HG02759 (cell line): Measurements from ENCODE around the gene JADE2.
A peak's percentile ranks its signal among the peaks of the same experiment; 100 is the strongest.

Source experiments
- ATAC-seq: cut with Tn5 transposase; IDR thresholded peaks from one replicate; pipeline ENCODE4 v1.9.1; 2021; ENCODE audit warnings: mild to moderate bottlenecking, moderate library complexity; ENCODE audit not compliant: unreplicated experiment

Gene JADE2

GRCh38 chr5:134529460-134529859, 4.0 kb downstream of the JADE2 start:
- no peak for ATAC-seq

- no peak for ATAC-seq
Observed at GRCh38 chr5:134530301-134531077, 5.0 kb downstream of the JADE2 start.

DNA sequence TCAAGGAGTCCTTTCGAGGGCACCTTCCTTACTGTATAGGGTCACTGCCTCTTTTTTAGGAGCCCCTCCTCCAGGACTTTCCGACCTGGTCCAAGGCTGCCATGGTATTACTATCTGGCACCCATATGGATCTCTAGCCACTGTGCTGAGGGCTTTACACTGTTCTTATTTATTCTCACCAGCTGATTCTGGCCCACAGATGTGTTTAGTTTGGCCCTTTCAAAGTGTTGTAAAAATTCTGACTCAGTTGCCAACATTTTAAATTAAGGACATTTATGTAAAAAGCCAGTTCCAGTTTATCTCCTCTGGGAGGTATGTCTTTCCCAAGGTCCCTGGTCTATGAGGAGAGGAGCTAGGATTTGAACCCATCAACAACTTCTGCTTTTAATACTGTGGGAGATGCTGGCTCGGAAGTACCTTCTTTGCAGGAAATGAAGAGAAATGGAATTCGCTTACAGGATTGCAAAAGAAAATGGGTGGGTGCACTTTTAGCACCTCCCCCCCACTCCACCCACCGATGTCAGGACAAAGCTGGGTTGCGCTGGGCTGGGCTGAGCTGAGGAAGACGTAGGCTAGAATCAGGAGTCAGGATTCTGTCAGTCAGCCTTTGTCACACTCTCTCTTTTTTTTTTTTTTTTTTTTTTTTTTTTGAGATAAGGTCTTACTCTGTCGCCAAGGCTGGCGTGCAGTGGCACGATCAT, 7.8 kb downstream of the JADE2 start:
- no peak for ATAC-seq

DNA sequence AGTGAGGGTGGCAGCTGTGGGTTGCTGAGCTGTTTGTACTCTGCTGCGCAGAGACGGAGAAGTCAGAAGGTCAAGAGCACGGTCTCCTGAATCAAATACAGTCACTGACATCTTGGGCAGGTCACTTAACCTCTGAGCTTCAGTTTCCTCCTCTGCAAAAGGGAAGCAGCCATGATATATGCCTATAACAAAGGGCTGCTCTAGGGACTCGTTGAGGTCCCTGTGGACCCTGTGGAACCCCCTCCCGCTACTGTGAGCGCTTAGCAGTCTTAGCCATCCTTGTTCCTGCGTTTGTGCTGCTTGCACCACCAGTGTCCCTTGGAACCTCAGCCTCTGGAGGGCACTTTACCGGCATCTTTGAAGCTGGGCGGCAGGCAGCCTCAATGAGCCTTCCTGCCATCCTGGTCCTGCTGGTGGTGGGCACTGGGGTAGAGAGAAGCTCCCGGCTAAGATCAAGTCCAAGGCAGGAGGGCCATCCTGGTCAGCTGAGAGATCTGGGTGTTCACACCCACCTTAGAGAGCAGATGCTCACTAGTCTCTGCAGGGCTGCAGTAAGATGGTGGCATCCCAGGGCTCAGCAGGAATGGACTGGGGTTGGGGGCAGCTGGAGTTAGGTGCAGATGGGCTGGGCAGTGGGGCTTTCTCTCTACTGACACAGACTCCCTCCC, 8.7 kb downstream of the JADE2 start:
- peak; percentile 43 for ATAC-seq

DNA sequence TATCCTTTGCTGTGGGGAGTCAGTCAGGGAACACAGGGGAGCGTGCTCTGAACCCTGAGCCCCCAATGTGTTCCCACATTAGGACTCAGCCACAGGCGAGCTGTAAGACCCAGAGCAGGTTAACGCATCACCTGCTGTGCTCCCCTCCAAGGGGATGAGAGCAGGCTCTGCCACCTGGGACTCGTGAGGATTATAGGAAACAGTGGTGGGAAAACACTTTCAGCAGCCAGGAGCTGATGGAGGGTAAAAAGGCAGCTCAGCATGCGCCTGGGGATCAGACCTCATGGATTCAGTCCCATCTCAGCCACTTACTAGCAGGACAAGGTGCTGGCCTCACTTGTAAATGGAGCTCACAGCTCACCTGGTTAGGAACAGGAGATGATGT, 9.2 kb downstream of the JADE2 start:
- ATAC-seq, result no peak

DNA sequence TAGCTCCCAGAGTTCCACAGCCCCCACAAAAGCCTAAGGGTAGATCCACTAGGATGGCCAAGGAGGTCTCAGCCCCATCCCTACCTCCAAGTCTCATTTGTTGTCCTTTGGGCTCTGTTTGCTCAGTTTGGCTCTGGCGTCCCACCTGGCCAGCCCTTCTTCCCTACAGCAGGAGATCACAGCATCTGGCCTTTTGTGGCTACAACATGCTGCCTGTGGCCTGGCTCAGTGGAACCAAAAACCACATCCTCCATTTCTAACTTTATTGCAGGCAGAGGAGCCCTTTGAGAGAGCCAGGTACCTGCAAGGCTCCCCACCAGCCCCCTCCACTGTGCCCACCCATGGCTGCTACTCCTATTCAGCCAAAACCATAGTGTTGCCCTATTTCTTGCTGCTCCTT, 11.4 kb downstream of the JADE2 start:
- no peak for ATAC-seq

DNA sequence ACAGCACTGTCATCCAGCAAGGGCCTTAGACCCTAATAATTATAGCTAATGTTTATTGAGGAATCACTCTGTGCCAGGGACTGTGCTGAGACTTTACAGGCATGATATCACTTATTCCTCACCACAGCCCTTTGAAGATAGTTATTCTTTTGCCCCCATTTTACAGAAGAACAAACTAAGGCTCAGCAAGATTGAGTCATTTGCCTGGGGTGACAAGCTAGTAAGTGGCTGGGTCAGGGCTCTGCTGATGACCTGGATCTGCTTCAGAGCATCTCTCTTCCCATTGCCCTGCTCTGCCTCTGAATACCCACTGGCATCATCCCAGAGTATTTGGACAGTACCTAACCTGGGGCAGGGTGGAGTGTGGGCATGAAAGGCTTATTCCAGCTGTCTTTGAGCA, 11.8 kb downstream of the JADE2 start:
- no peak for ATAC-seq

DNA sequence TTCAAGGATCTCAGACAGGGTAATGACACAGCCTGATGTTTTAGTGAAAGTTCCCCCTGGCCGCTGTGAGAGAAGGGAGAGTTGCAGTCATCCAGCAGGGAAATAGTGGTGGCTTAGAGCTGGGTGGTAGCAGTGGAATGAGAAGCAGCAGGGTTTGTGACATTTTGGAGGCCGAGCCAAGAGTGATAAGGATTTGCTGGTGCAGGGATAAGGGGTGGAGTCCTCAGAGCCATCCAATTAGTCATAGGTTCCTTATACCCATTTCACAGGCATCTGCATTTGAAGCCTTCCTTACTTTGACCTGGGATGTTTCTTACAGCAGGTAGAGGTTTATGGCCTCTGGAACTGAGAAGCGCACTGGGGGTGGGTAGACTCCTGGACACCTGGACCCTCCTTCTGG, 12.8 kb downstream of the JADE2 start:
- ATAC-seq, result no peak

DNA sequence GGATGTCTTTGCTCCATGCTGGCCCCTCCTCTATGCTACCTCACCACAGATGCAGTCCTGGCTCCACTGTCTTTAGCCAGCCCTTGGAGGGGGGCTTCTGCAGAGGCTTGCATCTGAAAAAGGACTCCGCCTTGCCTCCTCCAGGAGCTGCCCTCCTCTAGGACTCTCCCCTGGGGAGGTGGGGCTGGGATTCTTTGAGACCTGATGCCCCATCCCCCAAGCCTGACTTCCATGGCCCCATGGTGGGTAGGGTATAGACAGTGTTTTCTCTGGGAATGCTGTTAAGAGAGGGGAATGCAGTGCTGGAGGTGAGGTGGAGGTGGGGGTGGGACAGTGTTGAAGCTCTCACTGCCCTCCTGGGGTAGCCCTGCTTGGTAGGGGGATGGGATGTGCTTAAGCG, 14.3 kb downstream of the JADE2 start:
- ATAC-seq, result no peak

GRCh38 chr5:134540747-134541733, 15.6 kb downstream of the JADE2 start:
- ATAC-seq, result peak; percentile 37

- no peak for ATAC-seq
Observed at GRCh38 chr5:134541736-134542376, 16.4 kb downstream of the JADE2 start.

- ATAC-seq, result peak; percentile 54
Observed at GRCh38 chr5:134543820-134544614, 18.5 kb downstream of the JADE2 start.

DNA sequence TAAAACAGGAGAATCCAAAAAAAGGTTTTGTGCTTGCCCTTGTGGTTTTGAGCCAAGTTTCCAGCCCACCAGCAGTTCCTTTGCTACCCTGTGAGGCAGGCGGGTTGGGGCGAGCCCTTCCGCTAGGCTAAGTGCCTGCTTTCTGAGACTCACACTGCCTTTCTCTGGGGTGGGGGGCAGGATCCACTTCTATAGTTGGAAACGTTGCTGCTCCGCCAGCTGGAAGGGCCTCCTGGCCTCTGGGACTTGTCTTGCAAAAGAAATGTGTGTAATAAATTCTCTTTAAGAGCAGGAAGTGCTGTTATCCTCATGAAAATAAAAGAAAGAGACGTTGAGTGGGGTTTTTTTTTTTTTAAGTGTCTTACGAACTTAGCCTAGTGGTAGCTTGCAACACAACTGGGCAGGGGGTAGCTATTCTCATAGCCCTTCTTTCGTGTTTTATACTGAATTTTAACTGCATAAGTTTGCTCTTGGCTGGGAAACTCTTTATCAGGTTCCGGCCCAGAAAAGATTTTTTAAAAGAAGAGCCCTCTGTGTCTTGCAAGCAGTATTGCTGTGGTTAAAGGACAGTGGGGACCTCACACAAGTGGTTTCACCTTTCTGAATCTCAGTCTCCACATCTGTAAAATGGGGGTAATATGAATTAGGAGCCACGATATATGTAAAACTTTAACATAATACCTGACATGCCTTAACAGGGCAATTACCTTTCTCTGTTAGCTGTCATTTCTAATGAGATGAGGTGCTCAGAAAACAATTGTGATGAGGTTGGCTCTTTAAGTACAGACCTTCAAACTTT, 19.8 kb downstream of the JADE2 start:
- no peak for ATAC-seq

- no peak for ATAC-seq
Observed at GRCh38 chr5:134547066-134547465, 21.6 kb downstream of the JADE2 start.

DNA sequence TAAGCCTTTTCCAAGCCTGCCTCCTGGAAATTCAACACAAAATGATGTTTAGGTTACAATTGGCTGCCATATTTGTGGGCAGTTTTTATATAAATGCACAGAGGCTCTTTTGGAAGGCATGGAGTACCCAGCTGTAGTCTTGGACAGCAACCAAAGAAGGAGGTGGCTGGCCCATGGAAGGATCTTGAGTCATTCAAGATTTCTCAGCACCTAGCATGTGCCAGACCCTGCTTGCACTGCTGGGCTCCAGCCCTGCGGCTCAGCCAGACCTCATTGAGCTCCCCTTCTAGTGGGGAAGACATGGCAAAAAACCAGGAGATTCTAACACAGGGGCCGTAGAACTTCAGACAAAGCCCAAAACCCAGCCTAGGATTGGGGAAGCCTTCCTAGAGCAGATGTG, 22.1 kb downstream of the JADE2 start:
- ATAC-seq, result no peak

GRCh38 chr5:134547999-134548658, 22.7 kb downstream of the JADE2 start:
- no peak for ATAC-seq

- ATAC-seq, result no peak
Observed at GRCh38 chr5:134549714-134550113, 24.2 kb downstream of the JADE2 start.
